Activated CD8-positive, alpha-beta T cell treated with anti-CD3 and anti-CD28 coated beads, Interleukin-2, amount 10 ng/mL, durations not matched to agents 7 days and 5 days (primary cell): Measurements from ENCODE around the gene WFIKKN2. TPM values are rescaled to one million over a fixed set of nuclear protein-coding genes. Genes with fewer than 3 reads are reported as not detected.

Source experiments
- ATAC-seq: fragments of 150-1000 bp; cut with Tn5 transposase; one replicate; pipeline ENCODE4 v1.10.0; 2021; ENCODE audit warnings: moderate library complexity
- CTCF ChIA-PET: fragments of 350-600 bp; sonication (Branson Sonifier 250); formaldehyde crosslinking; loops from one replicate; lab custom pipeline; 2021; ENCODE audit warnings: antibody characterized with exemption; lab: Charles Lee
- POLR2A ChIA-PET: fragments of 350-600 bp; sonication (Branson Sonifier 250); formaldehyde crosslinking; loops from one replicate; lab custom pipeline; 2021; ENCODE audit warnings: antibody characterized with exemption; lab: Charles Lee
- DNase-seq: peaks from one replicate; pipeline ENCODE4 v3.0.0-alpha.2; 2020
- H3K27ac Mint-ChIP-seq: one replicate; pipeline ENCODE4 v1.8.0; 2021; ENCODE audit warnings: mild to moderate bottlenecking, mixed read lengths
- H3K27me3 Mint-ChIP-seq: one replicate; pipeline ENCODE4 v1.8.0; 2021; ENCODE audit warnings: low read depth, mixed read lengths
- H3K36me3 Mint-ChIP-seq: one replicate; pipeline ENCODE4 v1.8.0; 2021; ENCODE audit warnings: low read depth, mixed read lengths
- H3K4me1 Mint-ChIP-seq: one replicate; pipeline ENCODE4 v1.8.0; 2021; ENCODE audit warnings: low read depth, mixed read lengths
- H3K4me3 Mint-ChIP-seq: one replicate; pipeline ENCODE4 v1.8.0; 2021; ENCODE audit warnings: mild to moderate bottlenecking, mixed read lengths
- H3K9me3 Mint-ChIP-seq: one replicate; pipeline ENCODE4 v1.8.0; 2022; ENCODE audit warnings: mixed read lengths; ENCODE audit not compliant: insufficient read depth
- total RNA-seq, 2 experiments: library from RNA; stranded (reverse); gene quantifications; one replicate each; pipeline ENCODE4 v1.2.3, GENCODE V29; 2021

Gene WFIKKN2
- total RNA-seq, 2 experiments from 2014 or later = not detected

GRCh38 chr17:50829332-50829731 lies 6.1 kb upstream of the WFIKKN2 start:
- POLR2A ChIA-PET = interaction anchor here (1.0 kb wide), 1 partner anchor 47 kb away, joined by 4 read pairs; no protein-coding TSS in a partner anchor
- Mint-ChIP-seq H3K27me3 (peaks cover 12% of the 10 kb centered on the region), H3K4me1 (no peaks in the 10 kb centered on the region), H3K9me3 (no peaks in the 10 kb centered on the region), H3K27ac (no peak overlapping the region), H3K36me3 (no peaks in the 10 kb centered on the region), H3K4me3 (no peak overlapping the region)
- DNase-seq (no peak), ATAC-seq (no peak)
- CTCF ChIA-PET = interaction anchor here (0.6 to 1.6 kb wide), 4 partner anchors 10 to 45 kb away, joined by 3 to 5 read pairs (median 4); no protein-coding TSS in a partner anchor

DNA sequence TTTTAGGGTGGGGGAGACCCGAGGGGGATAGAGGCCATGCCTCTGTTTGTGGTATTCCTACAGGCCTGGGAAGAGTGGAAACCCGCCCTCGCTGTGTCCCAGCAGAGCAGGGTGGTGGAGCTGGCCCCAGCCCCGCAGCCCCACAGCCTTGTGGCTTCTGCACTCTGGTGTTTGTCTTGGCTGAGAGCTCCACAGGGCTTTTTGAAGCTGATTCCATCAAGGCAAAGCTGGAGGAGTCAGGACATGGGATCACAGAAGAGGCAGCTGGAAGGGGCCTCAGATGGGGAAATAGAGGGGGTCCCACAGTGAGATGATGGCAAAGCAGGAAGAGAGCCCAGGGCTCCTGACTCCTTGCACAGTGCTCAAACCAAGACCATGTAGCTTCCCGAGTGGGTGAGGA lies 5.0 kb upstream of the WFIKKN2 start:
- CTCF ChIA-PET = interaction anchor here (1.4 to 1.6 kb wide), 3 partner anchors 13 to 46 kb away, joined by 4 to 5 read pairs (median 5); no protein-coding TSS in a partner anchor
- POLR2A ChIA-PET = no interaction called here
- Mint-ChIP-seq H3K36me3 (no peaks in the 10 kb centered on the region), H3K9me3 (no peaks in the 10 kb centered on the region), H3K27ac (no peak overlapping the region), H3K4me1 (no peaks in the 10 kb centered on the region), H3K4me3 (no peak overlapping the region), H3K27me3 (peaks cover 9% of the 10 kb centered on the region)
- ATAC-seq (no peak), DNase-seq (no peak)

DNA sequence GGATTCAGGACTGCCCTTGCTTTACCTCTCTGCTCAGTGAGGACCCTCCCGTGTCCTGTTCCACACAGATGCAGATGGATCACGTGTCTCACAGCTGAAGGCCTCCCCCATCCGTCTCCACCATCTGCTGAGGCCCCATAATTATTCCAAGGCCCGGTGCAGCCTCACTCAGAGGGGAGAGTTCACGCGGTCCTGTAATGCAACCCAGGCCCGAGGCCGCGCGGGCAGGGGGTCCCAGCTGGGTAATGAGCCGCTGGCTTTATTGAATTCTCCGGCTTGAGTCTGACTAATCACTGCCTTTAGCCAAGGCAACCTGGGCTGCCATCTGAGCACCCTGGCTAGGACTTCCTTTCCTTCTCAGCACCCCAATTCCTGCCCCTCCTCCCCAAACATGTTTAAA lies 4.4 kb upstream of the WFIKKN2 start:
- Mint-ChIP-seq H3K4me1 (no peaks in the 10 kb centered on the region), H3K4me3 (no peak overlapping the region), H3K9me3 (no peaks in the 10 kb centered on the region), H3K27ac (no peak overlapping the region), H3K27me3 (peaks cover 9% of the 10 kb centered on the region), H3K36me3 (no peaks in the 10 kb centered on the region)
- CTCF ChIA-PET = interaction anchor here (1.6 kb wide), 1 partner anchor 21 kb away, joined by 5 read pairs; no protein-coding TSS in a partner anchor
- DNase-seq = no peak
- POLR2A ChIA-PET = no interaction called here
- no peak for ATAC-seq

- Mint-ChIP-seq H3K9me3 (no peaks in the 10 kb centered on the region), H3K4me1 (no peaks in the 10 kb centered on the region), H3K27me3 (peaks cover 9% of the 10 kb centered on the region), H3K27ac (no peak overlapping the region), H3K36me3 (no peaks in the 10 kb centered on the region), H3K4me3 (no peak overlapping the region)
- no peak for DNase-seq
- no peak for ATAC-seq
- ChIA-PET CTCF (no interaction called here), POLR2A (no interaction called here)
Measured at GRCh38 chr17:50831471-50831928, 3.9 kb upstream of the WFIKKN2 start.

- ChIA-PET CTCF (interaction anchor here (1.2 kb wide), 1 partner anchor 10 kb away, joined by 3 read pairs; no protein-coding TSS in a partner anchor), POLR2A (no interaction called here)
- Mint-ChIP-seq H3K4me1 (no peaks in the 10 kb centered on the region), H3K27ac (no peak overlapping the region), H3K27me3 (peaks cover 9% of the 10 kb centered on the region), H3K36me3 (no peaks in the 10 kb centered on the region), H3K9me3 (no peaks in the 10 kb centered on the region), H3K4me3 (no peak overlapping the region)
- ATAC-seq (no peak), DNase-seq (no peak)
Measured at GRCh38 chr17:50832267-50832863, 3.0 kb upstream of the WFIKKN2 start.

DNA sequence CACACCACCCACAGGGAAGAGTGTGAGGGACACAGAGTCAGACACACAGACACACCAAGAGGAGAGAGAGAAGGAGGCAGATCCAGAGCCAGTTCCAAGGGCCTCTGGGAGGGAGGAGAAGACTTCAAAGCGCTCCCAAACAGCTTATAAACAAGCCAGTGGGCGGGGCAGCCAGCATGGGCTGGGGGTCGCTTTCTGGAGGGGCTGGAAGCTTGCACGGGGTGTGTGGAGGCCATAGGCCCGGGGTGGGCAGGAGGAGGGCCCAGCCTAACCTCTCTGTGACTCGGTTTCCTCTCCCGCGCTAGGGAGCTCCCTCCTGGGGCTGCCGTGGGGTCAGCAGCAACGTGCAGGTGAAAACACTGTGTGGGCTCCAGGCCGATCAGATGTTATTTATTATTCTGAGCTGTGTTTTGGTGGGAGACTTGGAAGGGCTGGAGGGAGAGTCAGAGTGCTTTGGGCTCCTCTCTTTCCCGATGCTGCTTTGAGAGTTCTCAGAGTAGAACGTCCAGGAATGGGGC lies 2.5 kb upstream of the WFIKKN2 start:
- POLR2A ChIA-PET = no interaction called here
- H3K36me3 Mint-ChIP-seq = no peaks in the 10 kb centered on the region
- H3K4me3 Mint-ChIP-seq = no peak overlapping the region
- H3K27me3 Mint-ChIP-seq = peaks cover 6% of the 10 kb centered on the region
- no peaks in the 10 kb centered on the region for H3K4me1 Mint-ChIP-seq
- H3K9me3 Mint-ChIP-seq = no peaks in the 10 kb centered on the region
- CTCF ChIA-PET = interaction anchor here (1.2 to 1.3 kb wide), 2 partner anchors 9 to 16 kb away, joined by 3 to 4 read pairs; no protein-coding TSS in a partner anchor
- no peak for ATAC-seq
- no peak overlapping the region for H3K27ac Mint-ChIP-seq
- DNase-seq = no peak

- no peaks in the 10 kb centered on the region for H3K36me3 Mint-ChIP-seq
Measured at GRCh38 chr17:50833510-50834428, 1.6 kb upstream of the WFIKKN2 start.

GRCh38 chr17:50834429-50835300 lies 721 bp upstream of the WFIKKN2 start:
- ChIA-PET POLR2A (no interaction called here), CTCF (interaction anchor here (1.3 to 1.6 kb wide), 2 partner anchors 18 to 50 kb away, joined by 4 to 5 read pairs; no protein-coding TSS in a partner anchor)
- Mint-ChIP-seq H3K27me3 (no peaks in the 10 kb centered on the region), H3K4me1 (no peaks in the 10 kb centered on the region), H3K27ac (no peak overlapping the region), H3K36me3 (no peaks in the 10 kb centered on the region), H3K9me3 (no peaks in the 10 kb centered on the region), H3K4me3 (no peak overlapping the region)
- DNase-seq (no peak), ATAC-seq (no peak)

More at GRCh38 chr17:50833510-50834428, 1.6 kb upstream of the WFIKKN2 start:
- ATAC-seq = no peak
- Mint-ChIP-seq H3K4me3 (no peak overlapping the region), H3K27me3 (peaks cover 6% of the 10 kb centered on the region), H3K27ac (no peak overlapping the region), H3K4me1 (no peaks in the 10 kb centered on the region), H3K9me3 (no peaks in the 10 kb centered on the region)
- POLR2A ChIA-PET = no interaction called here
- CTCF ChIA-PET = interaction anchor here (0.6 to 1.3 kb wide), 3 partner anchors 8 to 320 kb away, joined by 3 to 4 read pairs (median 3); partner anchors contain the start of gene NME1
- DNase-seq = no peak

- peak overlapping the region; percentile 49 for H3K27ac Mint-ChIP-seq
- ChIA-PET POLR2A (interaction anchor here (0.6 kb wide), 1 partner anchor 46 kb away, joined by 3 read pairs; no protein-coding TSS in a partner anchor), CTCF (interaction anchor here (0.6 to 1.0 kb wide), 3 partner anchors 51 to 292 kb away, joined by 3 read pairs; no protein-coding TSS in a partner anchor)
- DNase-seq (no peak), ATAC-seq (no peak)
- no peaks in the 10 kb centered on the region for H3K27me3 Mint-ChIP-seq
- no peaks in the 10 kb centered on the region for H3K4me1 Mint-ChIP-seq
- H3K4me3 Mint-ChIP-seq = no peak overlapping the region
- no peaks in the 10 kb centered on the region for H3K36me3 Mint-ChIP-seq
- H3K9me3 Mint-ChIP-seq = no peaks in the 10 kb centered on the region
Measured at GRCh38 chr17:50836826-50837225, 1.4 kb downstream of the WFIKKN2 start.

GRCh38 chr17:50837286-50837979 lies 2.0 kb downstream of the WFIKKN2 start:
- Mint-ChIP-seq H3K27me3 (no peaks in the 10 kb centered on the region), H3K4me1 (no peaks in the 10 kb centered on the region), H3K36me3 (no peaks in the 10 kb centered on the region), H3K9me3 (no peaks in the 10 kb centered on the region), H3K27ac (no peak overlapping the region), H3K4me3 (no peak overlapping the region)
- ATAC-seq = no peak
- ChIA-PET CTCF (interaction anchor here (0.9 to 1.0 kb wide), 2 partner anchors 55 to 293 kb away, joined by 3 read pairs; no protein-coding TSS in a partner anchor), POLR2A (interaction anchor here (0.6 kb wide), 1 partner anchor 47 kb away, joined by 3 read pairs; no protein-coding TSS in a partner anchor)
- DNase-seq = no peak
